ENCODE measurements around the gene AKIRIN2.

Gene AKIRIN2

GRCh38 chr6:87701676-87702588, at the start of gene AKIRIN2:
AKIRIN2 (minus strand) TSS chr6:87702233; CDS start chr6:87701684, 549 bp downstream.
- DNase-seq: peak; percentile 99

- no peak for DNase-seq
Observed at GRCh38 chr6:87747646-87748045, 45.6 kb upstream of the AKIRIN2 start.

- DNase-seq: no peak
Observed at GRCh38 chr6:87745966-87746721, 44.1 kb upstream of the AKIRIN2 start.

GRCh38 chr6:87743454-87743853, 41.4 kb upstream of the AKIRIN2 start:
- no peak for DNase-seq

- DNase-seq: no peak
Observed at GRCh38 chr6:87742106-87742505, 40.1 kb upstream of the AKIRIN2 start.

- no peak for DNase-seq
Observed at GRCh38 chr6:87741001-87741650, 39.1 kb upstream of the AKIRIN2 start.

GRCh38 chr6:87738744-87739143, 36.7 kb upstream of the AKIRIN2 start:
- no peak for DNase-seq

GRCh38 chr6:87738000-87738399, 36.0 kb upstream of the AKIRIN2 start:
- DNase-seq: no peak

GRCh38 chr6:87736809-87737540, 34.9 kb upstream of the AKIRIN2 start:
- DNase-seq: no peak

- peak; percentile 92 for DNase-seq
Observed at GRCh38 chr6:87731818-87732661, 30.0 kb upstream of the AKIRIN2 start.

GRCh38 chr6:87731080-87731479, 29.0 kb upstream of the AKIRIN2 start:
- DNase-seq: no peak

- peak; percentile 52 for DNase-seq
Observed at GRCh38 chr6:87729965-87730719, 28.1 kb upstream of the AKIRIN2 start.

GRCh38 chr6:87728706-87729105, 26.7 kb upstream of the AKIRIN2 start:
- DNase-seq: no peak

- no peak for DNase-seq
Observed at GRCh38 chr6:87724983-87725811, 23.2 kb upstream of the AKIRIN2 start.

GRCh38 chr6:87723170-87724078, 21.4 kb upstream of the AKIRIN2 start:
- peak; percentile 6 for DNase-seq

GRCh38 chr6:87722540-87723169, 20.6 kb upstream of the AKIRIN2 start:
- DNase-seq: no peak

- DNase-seq: no peak
Observed at GRCh38 chr6:87721311-87721710, 19.3 kb upstream of the AKIRIN2 start.

GRCh38 chr6:87718662-87719433, 16.8 kb upstream of the AKIRIN2 start:
- no peak for DNase-seq
